ENCODE measurements around the gene TMEM80. TPM values are rescaled to one million over a fixed set of nuclear protein-coding genes. Genes with fewer than 3 reads are reported as not detected.
"Not testable (repeated sequence)": the region's sequence is repeated elsewhere in the genome, so short reads cannot be mapped to it uniquely, and the experiment has no call there.

Gene TMEM80
- total RNA-seq, 1 donor from 2014 or later = 21.9 TPM

DNA sequence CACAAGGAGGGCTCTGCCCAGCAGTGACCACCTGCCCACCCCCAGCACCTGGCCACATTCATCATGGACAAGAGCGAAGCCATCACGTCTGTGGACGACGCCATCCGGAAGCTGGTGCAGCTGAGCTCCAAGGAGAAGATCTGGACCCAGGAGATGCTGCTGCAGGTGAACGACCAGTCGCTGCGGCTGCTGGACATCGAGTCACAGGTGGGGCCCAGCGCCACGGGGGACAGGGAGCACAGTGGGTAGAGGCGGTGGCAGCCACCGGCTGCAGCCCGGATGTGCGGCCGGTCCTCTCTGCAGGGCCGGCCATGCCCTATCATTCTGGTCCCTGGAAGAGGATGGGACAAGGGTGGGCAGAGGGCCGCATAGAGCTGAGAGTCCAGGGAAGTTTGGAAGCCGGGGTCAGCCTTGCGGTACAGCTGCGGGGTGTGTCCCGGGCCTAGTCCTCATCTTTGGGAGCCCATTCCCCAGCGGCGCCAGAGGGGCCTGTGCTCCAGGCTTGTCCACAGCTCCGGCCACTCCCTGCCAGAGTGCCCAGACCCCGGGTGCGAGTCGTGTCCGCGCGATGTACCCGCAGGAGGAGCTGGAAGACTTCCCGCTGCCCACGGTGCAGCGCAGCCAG is 24.5 kb downstream of the TMEM80 start:
- intact Hi-C loops (cut with micrococcal nuclease) = loop anchor here (10.0 kb wide), 1 partner anchor 105 kb away; the partner anchor contains the start of gene IRF7

GRCh38 chr11:720642-721246 is 25.1 kb downstream of the TMEM80 start:
- intact Hi-C loops (cut with micrococcal nuclease) = loop anchor here (10.0 kb wide), 1 partner anchor 106 kb away; the partner anchor contains the start of gene IRF7

- intact Hi-C loops (cut with micrococcal nuclease) = loop anchor here (10.0 kb wide), 1 partner anchor 106 kb away; the partner anchor contains the start of gene IRF7
These were observed 25.7 kb downstream of the TMEM80 start for GRCh38 chr11:721247-721740.

DNA sequence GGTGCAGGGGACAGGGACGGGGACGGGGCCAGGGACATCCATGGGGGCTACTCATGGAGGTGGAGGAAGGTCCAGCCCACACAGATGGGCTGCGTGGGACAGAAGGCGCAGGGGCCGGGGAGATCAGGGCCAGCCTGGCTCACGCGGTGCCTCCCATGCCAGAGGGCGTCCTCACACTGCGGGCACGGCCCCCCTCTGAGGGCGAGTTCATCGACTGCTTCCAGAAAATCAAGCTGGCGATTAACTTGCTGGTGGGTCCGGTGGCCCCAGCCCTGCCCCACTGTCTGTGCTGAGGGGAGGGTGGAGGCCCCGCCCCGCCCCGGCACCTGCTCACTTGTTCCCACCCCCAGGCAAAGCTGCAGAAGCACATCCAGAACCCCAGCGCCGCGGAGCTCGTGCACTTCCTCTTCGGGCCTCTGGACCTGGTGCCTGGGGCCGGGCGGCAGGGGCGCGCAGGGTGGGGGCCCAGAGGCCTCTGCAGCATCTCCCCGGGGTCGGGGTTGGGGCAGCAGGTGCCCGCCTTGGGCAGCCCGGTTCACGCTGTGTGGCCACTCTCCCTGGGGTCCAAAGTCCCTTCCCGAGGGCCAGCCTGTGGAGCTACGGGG is 26.2 kb downstream of the TMEM80 start:
- intact Hi-C loops (cut with micrococcal nuclease) = loop anchor here (10.0 kb wide), 1 partner anchor 107 kb away; the partner anchor contains the start of gene IRF7

DNA sequence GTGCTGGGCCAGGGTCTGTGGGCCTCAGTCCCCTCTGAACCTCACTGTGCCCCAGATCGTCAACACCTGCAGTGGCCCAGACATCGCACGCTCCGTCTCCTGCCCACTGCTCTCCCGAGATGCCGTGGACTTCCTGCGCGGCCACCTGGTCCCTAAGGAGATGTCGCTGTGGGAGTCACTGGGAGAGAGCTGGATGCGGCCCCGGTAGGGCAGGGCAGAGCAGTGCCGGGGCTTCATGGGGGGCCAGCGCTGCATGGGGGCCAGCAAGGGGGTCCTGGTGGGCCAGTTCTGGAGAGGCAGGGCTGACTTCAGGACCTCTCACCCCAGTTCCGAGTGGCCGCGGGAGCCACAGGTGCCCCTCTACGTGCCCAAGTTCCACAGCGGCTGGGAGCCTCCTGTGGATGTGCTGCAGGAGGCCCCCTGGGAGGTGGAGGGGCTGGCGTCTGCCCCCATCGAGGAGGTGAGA is 26.8 kb downstream of the TMEM80 start:
- intact Hi-C loops (cut with micrococcal nuclease) = loop anchor here (10.0 kb wide), 1 partner anchor 108 kb away; the partner anchor contains the start of gene IRF7

GRCh38 chr11:723120-723883 is 27.7 kb downstream of the TMEM80 start:
- intact Hi-C loops (cut with micrococcal nuclease) = loop anchor here (1.0 to 10.0 kb wide), 4 partner anchors 27 to 168 kb away; partner anchors contain the start of gene IRF7

DNA sequence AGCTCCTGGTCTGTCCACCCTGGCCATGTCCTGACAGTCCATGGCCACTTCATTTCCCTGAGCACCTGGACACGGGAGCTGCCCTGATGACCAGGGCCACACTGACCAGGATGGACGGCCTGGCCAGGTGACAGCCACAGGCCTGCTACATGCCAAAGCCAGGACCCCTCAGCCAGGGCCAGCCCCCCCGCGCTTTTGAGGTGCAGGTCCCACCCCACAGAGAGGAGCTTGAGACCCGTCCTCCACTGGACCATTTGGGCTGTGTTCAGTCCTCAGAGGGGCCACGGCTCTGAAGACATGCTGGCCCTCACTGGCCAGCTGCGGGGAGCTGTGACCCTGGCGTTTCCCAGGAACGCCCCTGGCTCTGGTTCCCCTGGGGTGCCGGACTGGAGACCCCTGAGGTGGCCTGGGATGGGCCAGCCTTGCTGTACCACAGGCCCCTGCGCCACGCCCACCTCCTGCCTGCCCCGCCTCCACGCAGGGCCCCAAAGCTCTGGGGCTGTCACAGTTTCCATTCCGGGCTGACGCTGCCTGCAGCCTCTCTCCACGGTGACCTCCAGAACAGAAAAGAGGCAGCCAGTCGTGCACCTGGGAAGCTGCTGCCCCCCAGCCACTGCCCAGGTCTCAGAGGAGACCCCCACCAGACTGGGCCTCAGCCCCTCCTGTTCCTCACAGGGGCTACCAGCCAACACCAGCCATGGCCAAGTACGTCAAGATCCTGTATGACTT is 28.6 kb downstream of the TMEM80 start:
- intact Hi-C loops (cut with micrococcal nuclease) = loop anchor here (10.0 kb wide), 1 partner anchor 109 kb away; the partner anchor contains the start of gene IRF7

DNA sequence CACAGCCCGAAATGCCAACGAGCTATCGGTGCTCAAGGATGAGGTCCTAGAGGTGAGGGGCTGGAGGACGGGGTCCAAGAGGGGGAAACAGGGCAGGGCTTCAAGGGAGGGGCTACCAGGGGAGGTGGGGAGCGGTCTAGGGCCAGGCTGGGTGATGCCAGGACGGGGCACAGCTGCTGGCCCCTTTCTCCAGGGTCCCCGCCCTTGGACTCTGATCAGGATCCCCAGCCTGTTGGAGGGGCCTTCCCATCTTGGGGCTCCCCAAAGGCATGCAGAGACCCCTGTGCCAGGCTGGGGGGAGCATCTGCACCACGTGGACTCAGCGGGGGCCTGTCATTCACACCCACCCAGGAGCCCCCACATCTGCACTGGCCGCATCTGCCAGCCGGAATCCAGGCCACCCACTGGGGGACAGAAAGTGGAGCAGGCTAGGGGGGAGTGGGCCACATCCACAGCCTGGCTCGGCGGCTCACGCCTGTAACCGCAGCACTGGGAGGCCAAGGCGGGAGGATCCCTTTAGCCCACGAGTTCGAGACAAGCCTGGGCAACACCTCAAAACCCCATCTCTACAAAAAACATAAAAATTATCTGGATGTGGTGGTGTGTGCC is 29.3 kb downstream of the TMEM80 start:
- intact Hi-C loops (cut with micrococcal nuclease) = loop anchor here (5.0 to 10.0 kb wide), 2 partner anchors 42 to 110 kb away; partner anchors contain the start of gene IRF7

GRCh38 chr11:725624-726202 is 30.1 kb downstream of the TMEM80 start:
- intact Hi-C loops (cut with micrococcal nuclease) = loop anchor here (2.0 to 10.0 kb wide), 3 partner anchors 42 to 165 kb away; partner anchors contain the start of genes IRF7, LMNTD2 and RASSF7

DNA sequence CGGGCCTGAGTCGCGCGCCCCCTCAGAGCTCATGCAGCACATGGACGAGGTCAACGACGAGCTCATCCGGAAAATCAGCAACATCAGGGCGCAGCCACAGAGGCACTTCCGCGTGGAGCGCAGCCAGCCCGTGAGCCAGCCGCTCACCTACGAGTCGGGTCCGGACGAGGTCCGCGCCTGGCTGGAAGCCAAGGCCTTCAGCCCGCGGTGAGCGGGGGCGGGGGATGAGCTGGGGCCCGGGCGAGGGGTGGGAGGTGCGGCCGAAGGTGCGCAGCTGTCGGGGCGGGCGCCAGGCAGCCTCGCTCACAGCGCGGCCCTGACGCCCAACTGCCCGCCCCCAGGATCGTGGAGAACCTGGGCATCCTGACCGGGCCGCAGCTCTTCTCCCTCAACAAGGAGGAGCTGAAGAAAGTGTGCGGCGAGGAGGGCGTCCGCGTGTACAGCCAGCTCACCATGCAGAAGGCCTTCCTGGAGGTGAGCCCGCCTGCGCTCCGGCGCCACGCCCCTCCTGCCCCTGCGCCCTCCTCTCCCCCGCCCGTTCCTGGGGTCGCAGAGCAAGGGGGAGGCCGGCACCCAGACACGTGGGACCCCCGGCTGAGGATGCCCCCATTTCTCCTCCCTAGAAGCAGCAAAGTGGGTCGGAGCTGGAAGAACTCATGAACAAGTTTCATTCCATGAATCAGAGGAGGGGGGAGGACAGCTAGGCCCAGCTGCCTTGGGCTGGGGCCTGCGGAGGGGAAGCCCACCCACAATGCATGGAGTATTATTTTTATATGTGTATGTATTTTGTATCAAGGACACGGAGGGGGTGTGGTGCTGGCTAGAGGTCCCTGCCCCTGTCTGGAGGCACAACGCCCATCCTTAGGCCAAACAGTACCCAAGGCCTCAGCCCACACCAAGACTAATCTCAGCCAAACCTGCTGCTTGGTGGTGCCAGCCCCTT is 30.9 kb downstream of the TMEM80 start:
- intact Hi-C loops (cut with micrococcal nuclease) = loop anchor here (2.0 to 10.0 kb wide), 3 partner anchors 41 to 166 kb away; partner anchors contain the start of genes IRF7, LMNTD2 and RASSF7

DNA sequence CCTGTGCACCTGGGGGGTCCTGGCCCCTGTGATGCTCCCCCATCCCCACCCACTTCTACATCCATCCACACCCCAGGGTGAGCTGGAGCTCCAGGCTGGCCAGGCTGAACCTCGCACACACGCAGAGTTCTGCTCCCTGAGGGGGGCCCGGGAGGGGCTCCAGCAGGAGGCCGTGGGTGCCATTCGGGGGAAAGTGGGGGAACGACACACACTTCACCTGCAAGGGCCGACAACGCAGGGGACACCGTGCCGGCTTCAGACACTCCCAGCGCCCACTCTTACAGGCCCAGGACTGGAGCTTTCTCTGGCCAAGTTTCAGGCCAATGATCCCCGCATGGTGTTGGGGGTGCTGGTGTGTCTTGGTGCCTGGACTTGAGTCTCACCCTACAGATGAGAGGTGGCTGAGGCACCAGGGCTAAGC is 31.7 kb downstream of the TMEM80 start:
- intact Hi-C loops (cut with micrococcal nuclease) = loop anchor here (2.0 to 10.0 kb wide), 3 partner anchors 40 to 166 kb away; partner anchors contain the start of genes IRF7, LMNTD2 and RASSF7

DNA sequence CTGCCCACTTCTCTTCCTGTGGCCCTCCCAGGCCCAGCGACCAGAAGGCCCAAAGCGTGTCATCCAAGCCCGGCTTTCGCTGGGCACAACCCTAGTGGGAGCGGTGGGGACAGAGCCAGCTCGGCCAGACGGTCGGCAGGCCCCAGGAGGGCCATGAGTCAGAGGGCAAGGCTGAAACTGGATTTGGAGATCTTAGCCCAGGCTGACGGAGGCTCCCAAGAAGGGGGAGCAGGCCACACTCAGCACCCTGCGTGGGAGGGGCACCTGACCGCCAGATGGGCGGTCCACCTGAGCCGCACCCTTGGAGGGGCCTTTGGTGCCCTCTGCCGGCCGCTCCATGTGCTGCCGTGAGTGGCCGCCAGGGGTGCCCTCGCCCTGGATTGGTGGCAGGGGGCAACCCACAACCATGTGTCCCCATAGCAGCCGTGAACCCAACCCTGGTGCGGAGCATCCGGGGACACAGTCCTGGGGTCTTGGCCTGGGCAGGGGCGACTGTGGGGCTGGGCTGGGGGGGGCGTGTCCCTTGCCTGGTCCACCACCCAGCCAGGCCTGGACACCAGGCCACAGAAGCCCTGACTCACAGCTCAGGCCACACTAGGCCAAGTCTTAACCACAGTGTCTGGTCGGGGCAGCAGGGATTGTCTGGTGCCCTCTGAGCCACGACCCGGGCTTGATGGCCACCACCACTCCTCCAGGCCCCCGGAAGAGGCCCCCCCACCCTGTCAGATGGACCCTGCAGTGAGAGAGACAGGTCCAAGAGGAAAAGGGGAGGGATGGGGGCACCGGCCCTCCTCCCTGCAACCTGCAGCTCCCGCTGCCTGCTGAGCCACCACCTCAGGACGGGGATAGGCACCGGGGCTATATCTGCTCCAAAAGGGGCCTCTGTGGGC is 32.5 kb downstream of the TMEM80 start:
- intact Hi-C loops (cut with micrococcal nuclease) = loop anchor here (2.0 to 10.0 kb wide), 3 partner anchors 39 to 167 kb away; partner anchors contain the start of genes IRF7, LMNTD2 and RASSF7

DNA sequence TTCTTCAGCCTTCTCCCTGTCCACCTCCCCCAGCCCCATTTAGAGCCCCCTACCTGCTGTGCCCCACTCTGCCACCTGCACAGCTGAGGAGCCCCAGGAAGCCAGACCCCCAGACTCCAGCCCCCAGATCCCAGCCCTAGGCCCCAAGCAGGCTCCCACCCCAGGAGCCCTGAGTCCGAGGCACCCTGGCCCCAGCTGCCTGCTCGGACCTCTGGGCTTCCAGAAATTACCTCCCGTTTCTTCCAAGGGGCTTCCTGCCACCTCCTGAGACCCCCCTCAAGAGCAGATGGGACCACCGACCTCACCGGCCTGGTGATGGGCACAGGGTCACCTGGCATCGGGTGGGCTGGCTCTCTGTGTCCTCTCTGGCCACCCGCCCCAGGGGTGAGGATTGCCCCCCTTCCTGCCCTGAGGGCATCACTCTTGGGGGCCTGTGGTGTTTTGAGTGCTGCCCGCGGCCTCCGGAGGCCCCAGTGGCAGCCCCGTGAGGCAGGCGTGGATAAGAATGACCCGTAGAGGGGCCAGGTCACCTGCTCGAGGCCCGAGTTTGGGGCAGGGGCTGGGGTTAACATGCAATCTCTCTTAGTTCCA is 33.4 kb downstream of the TMEM80 start:
- intact Hi-C loops (cut with micrococcal nuclease) = loop anchor here (5.0 to 10.0 kb wide), 2 partner anchors 38 to 114 kb away; partner anchors contain the start of gene IRF7

- intact Hi-C loops (cut with micrococcal nuclease) = loop anchor here (5.0 to 10.0 kb wide), 2 partner anchors 38 to 115 kb away; partner anchors contain the start of gene IRF7
These were observed 34.0 kb downstream of the TMEM80 start for GRCh38 chr11:729492-730074.

- intact Hi-C loops (cut with micrococcal nuclease) = no loop called here
These were observed 37.5 kb downstream of the TMEM80 start for GRCh38 chr11:733072-733471.

DNA sequence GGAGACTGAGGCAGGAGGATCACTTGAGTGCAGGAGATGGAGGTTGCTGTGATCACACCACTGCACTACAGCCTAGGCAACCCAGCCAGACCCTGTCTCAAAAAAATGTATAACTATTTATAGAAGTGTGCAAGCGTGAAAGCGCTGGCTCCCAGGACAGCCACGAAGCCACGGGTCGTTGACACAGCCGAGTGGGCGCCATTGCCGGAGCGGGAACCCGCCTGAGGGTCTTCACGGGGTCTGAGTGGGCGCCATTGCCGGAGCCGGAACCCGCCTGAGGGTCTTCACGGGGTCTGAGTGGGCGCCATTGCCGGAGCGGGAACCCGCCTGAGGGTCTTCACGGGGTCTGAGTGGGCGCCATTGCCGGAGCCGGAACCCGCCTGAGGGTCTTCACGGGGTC is 38.9 kb downstream of the TMEM80 start:
- intact Hi-C loops (cut with micrococcal nuclease) = not testable (repeated sequence)

Data from T-helper 2 cell treated with Interferon-gamma antibody and Interleukin-4, amounts not matched to agents 100 ng/mL and 5 ng/mL, for 36 hours (primary cell).